Measurements from ENCODE around the gene DEDD2.
A peak's percentile ranks its signal among the peaks of the same experiment; 100 is the strongest.

GRCh38 chr19:42219812-42220750 is 2.6 kb upstream of the DEDD2 start, which contains the start of gene ZNF526:
- TF ChIP-seq CTCF (IDR thresholded peaks at IDR 0.05; ENCODE audit: poor library complexity, severe bottlenecking) (peak; percentile 81), REST (IDR thresholded peaks at IDR 0.05; ENCODE audit: borderline replicate concordance) (no peak), EP300 (conservative IDR thresholded peaks at IDR 0.05; ENCODE audit: poor library complexity, severe bottlenecking) (peak; percentile 42), TAF1 (IDR thresholded peaks at IDR 0.05; ENCODE audit: low read depth) (peak; percentile 67), POLR2AphosphoS5 (IDR thresholded peaks at IDR 0.05) (peak; percentile 93), EZH2 (IDR thresholded peaks at IDR 0.05; ENCODE audit: borderline replicate concordance, insufficient read depth, low read length, poor library complexity, severe bottlenecking) (no peak), RAD21 (conservative IDR thresholded peaks at IDR 0.05) (peak; percentile 74), MXI1 (conservative IDR thresholded peaks at IDR 0.05; ENCODE audit: poor library complexity, severe bottlenecking) (peak; percentile 96), SMC3 (conservative IDR thresholded peaks at IDR 0.05; ENCODE audit: poor library complexity) (peak; percentile 82)
